ENCODE results near the gene GTF2H2C. TPM values are rescaled to one million over a fixed set of nuclear protein-coding genes. Genes with fewer than 3 reads are reported as not detected.

Gene GTF2H2C
- total and polyA plus RNA-seq, 2 of the 8 experiments (the other 6 are each of a cell fraction or from before 2014, with no cell fraction given), result 20.8 to 45.1 TPM

DNA sequence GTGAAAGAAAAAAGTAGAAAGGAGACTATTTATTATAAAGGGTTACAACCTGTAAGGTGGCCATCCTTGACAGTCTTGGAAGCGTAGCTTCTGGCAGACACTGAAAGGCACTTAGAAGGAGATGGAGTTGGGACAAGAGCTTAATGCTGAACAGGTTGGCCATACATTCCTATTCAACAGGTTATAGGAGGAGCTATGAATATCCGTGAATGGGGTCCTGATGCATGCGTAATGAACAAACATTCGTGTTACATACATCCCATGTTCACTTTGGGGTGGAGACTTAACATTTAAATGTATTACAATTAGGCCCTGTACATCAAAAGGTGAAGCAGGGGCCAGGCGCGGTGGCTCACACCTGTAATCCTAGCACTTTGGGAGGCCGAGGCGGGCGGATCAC, 33.3 kb upstream of the GTF2H2C start:
- H3K4ac ChIP-seq (replicated peaks; ENCODE audit: insufficient read length, low read depth, low read length), result no peak overlapping the region

More for the DNA sequence above, 33.3 kb upstream of the GTF2H2C start:
- 88% methylated on average over 9 of the region's 9 CpGs; no CpG with 5 or more reads in 1 of the 2 experiments for WGBS, 2 experiments (ENCODE audit: extremely low coverage in 1 of 2, insufficient coverage in 1 of 2, insufficient read length in 1 of 2, insufficient replicate concordance in 2 of 2, low coverage in 1 of 2, low lambda C conversion rate in 2 of 2, missing lambda C conversion rate in 1 of 2)
- H2BK15ac ChIP-seq (ENCODE audit: low read length), result no peak overlapping the region
- H3K14ac ChIP-seq (ENCODE audit: insufficient read length), result no peak overlapping the region
- H3K23me2 ChIP-seq (ENCODE audit: low read depth, low read length), result no peaks in the 10 kb centered on the region
- H2AFZ ChIP-seq (ENCODE audit: low read length), result no peak overlapping the region
- no peak overlapping the region for H2BK120ac ChIP-seq (replicated peaks; ENCODE audit: low read depth, low read length)
- ChIA-PET CTCF (ENCODE audit: partially characterized antibody) (no interaction called here), POLR2A (ENCODE audit: partially characterized antibody) (no interaction called here)
- no peak overlapping the region for H3K23ac ChIP-seq (ENCODE audit: insufficient read length)
- H4K91ac ChIP-seq (replicated peaks; ENCODE audit: insufficient read length, low read length), result no peak overlapping the region
- H3K18ac ChIP-seq (ENCODE audit: extremely low read depth, low read length), result no peak overlapping the region
- no peak for FAIRE-seq
- H3K4me3 ChIP-seq (ENCODE audit: extremely low read depth in 1 of 4, insufficient read depth in 2 of 4, low read depth in 3 of 4, low read length in 4 of 4), result no peak overlapping the region
- no peak for DNase-seq (ENCODE audit: low read depth in 1 of 2, low spot score in 2 of 2)
- no peak overlapping the region for H3K27ac ChIP-seq (ENCODE audit: low read depth, low read length)
- no peak overlapping the region for H2BK12ac ChIP-seq (ENCODE audit: low read depth, low read length)
- H3K79me1 ChIP-seq (ENCODE audit: low read depth, low read length), result no peaks in the 10 kb centered on the region; the same call in 1 of the 2 replicates
- peaks cover 2% of the 10 kb centered on the region in 2 experiments for H4K20me1 ChIP-seq (replicated peaks in 1 of 2; ENCODE audit: control insufficient read depth in 1 of 2, insufficient read depth in 2 of 2, low read length in 2 of 2)
- TF ChIP-seq JUN (IDR thresholded peaks at IDR 0.05; ENCODE audit: low read depth, low read length) (no peak), KDM5A (IDR thresholded peaks at IDR 0.05; ENCODE audit: low read length) (no peak), SIX5 (IDR thresholded peaks at IDR 0.05; ENCODE audit: low read depth, low read length) (no peak)
- TF ChIP-seq, protein P1, sequence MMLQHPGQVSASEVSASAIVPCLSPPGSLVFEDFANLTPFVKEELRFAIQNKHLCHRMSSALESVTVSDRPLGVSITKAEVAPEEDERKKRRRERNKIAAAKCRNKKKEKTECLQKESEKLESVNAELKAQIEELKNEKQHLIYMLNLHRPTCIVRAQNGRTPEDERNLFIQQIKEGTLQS (IDR thresholded peaks at IDR 0.05; ENCODE audit: insufficient read depth, low read depth, low read length), result no peak
- H3K9ac ChIP-seq (replicated peaks in 1 of 4; ENCODE audit: extremely low read depth in 1 of 4, low read depth in 3 of 4, low read length in 3 of 4), result no peak overlapping the region
- no peaks in the 10 kb centered on the region for H3K27me3 ChIP-seq (replicated peaks in 1 of 4; ENCODE audit: control insufficient read depth in 3 of 4, extremely low read depth in 1 of 4, insufficient read depth in 3 of 4, low read length in 3 of 4)
- no peak overlapping the region for H2BK20ac ChIP-seq (ENCODE audit: low read length)
- no peak overlapping the region for H3K56ac ChIP-seq (replicated peaks; ENCODE audit: insufficient read length, low read depth, low read length)
- no peak overlapping the region; a peak in 1 of 4 replicates for H3K4me2 ChIP-seq (ENCODE audit: insufficient read depth in 1 of 2, low read depth in 2 of 2, low read length in 2 of 2)
- peaks cover 0 to 10% of the 10 kb centered on the region in 2 experiments; a peak in 1 of 4 replicates for H3K79me2 ChIP-seq (ENCODE audit: control insufficient read depth in 1 of 2, insufficient read depth in 2 of 2, low read length in 2 of 2)
- no peak overlapping the region for H4K8ac ChIP-seq (ENCODE audit: extremely low read depth, insufficient read depth, low read length)
- H2BK5ac ChIP-seq (ENCODE audit: low read depth, low read length), result no peak overlapping the region
- peaks cover 0 to 8% (median 2%) of the 10 kb centered on the region in 4 experiments; a peak in 2 of 7 replicates for H3K4me1 ChIP-seq (replicated peaks in 1 of 4; ENCODE audit: control insufficient read depth in 3 of 4, insufficient read depth in 4 of 4, low read length in 3 of 4)
- no peak overlapping the region for H4K5ac ChIP-seq (ENCODE audit: insufficient read length, low read depth, low read length)
- no peak overlapping the region for H2AK5ac ChIP-seq (ENCODE audit: low read depth, low read length)
- peaks cover 0 to 8% (median 0%) of the 10 kb centered on the region in 4 experiments; a peak in 1 of 8 replicates for H3K36me3 ChIP-seq (ENCODE audit: control insufficient read depth in 2 of 4, insufficient read depth in 4 of 4, low read length in 3 of 4)
- no peaks in the 10 kb centered on the region for H3K9me3 ChIP-seq (ENCODE audit: insufficient read depth in 2 of 2, low read depth in 1 of 2, low read length in 1 of 2)
